K562 (cell line): ENCODE measurements around the gene IL11. TPM values are rescaled to one million over a fixed set of nuclear protein-coding genes. Genes with fewer than 3 reads are reported as not detected.

ENCODE experiments used
- BHLHE40 ChIP-seq: IDR thresholded peaks from 2 replicates; pipeline ENCODE4 v1.6.1; 2011; ENCODE audit warnings: low read length, improper control_type of control experiment
- CEBPB ChIP-seq: fragments of 450-650 bp; IDR thresholded peaks from 2 replicates; pipeline ENCODE4 v1.6.1; 2016; ENCODE audit warnings: missing genetic modification characterization, missing compliant biosample characterization
- FUS ChIP-seq: fragments of 200-400 bp; formaldehyde crosslinking; optimal IDR thresholded peaks from 2 replicates; pipeline ENCODE3; 2017; ENCODE audit warnings: low read depth, low read length
- GABPB2 ChIP-seq: fragments of 250-450 bp; sonication (Bioruptor Pico); conservative IDR thresholded peaks from 2 replicates; pipeline ENCODE4 v1.5.1; 2021; ENCODE audit warnings: mild to moderate bottlenecking
- MTA1 ChIP-seq: fragments of 450-650 bp; IDR thresholded peaks from 2 replicates; pipeline ENCODE4 v1.6.1; 2017; ENCODE audit warnings: borderline replicate concordance
- NR4A1 ChIP-seq, 2 experiments: fragments of 250-450 bp in 1 of 2; fragments of 450-650 bp in 1 of 2; sonication (Bioruptor Pico) in 1 of 2; IDR thresholded peaks; 2 replicates each; pipeline versions ENCODE4 v1.4.0 to v1.6.1; 2016 to 2020; ENCODE audit warnings: mild to moderate bottlenecking in 2 of 2, missing compliant biosample characterization in 1 of 2, missing genetic modification characterization in 1 of 2, moderate library complexity in 1 of 2
- POU5F1 ChIP-seq: fragments of 150-350 bp; IDR thresholded peaks from 2 replicates; pipeline ENCODE4 v1.6.1; 2014; ENCODE audit warnings: borderline replicate concordance, low read length, low read depth, mild to moderate bottlenecking; ENCODE audit not compliant: partially characterized antibody
- ZNF316 ChIP-seq: fragments of 450-650 bp; IDR thresholded peaks from 2 replicates; pipeline ENCODE4 v1.6.1; 2016
- ZNF586 ChIP-seq: fragments of 450-650 bp; formaldehyde crosslinking; conservative IDR thresholded peaks from 2 replicates; pipeline ENCODE4 v1.4.0; 2020; ENCODE audit warnings: mild to moderate bottlenecking, moderate library complexity
- polyA plus RNA-seq, 8 experiments: library from polyadenylated mRNA; depleted of rRNA in 4 of 8; stranded (reverse) in 5 of 8; unstranded in 3 of 8; fragments of >200 nt; fragmentation: Nextera tagmentation in 2 of 8; fragmentation: Illumina TruSeq in 1 of 8; extraction: Ambion mirVana in 2 of 8; extraction: Trizol in 1 of 8; gene quantifications; 2 replicates each; pipeline versions ENCODE4 v1.2.1 to v1.2.3, GENCODE V29; 2011 to 2014; ENCODE audit warnings: inconsistent platforms in 1 of 8, missing spikeins in 1 of 8
- total RNA-seq, 7 experiments: library from RNA; depleted of rRNA in 6 of 7; stranded (reverse); fragments of >200 nt in 6 of 7; fragmentation: Illumina TruSeq in 2 of 7; extraction: Trizol in 2 of 7; gene quantifications; 2 replicates each; pipeline versions ENCODE4 v1.2.1 to v1.2.3, GENCODE V29; 2011 to 2021; ENCODE audit warnings: low replicate concordance in 1 of 7
- TF ChIP-seq, protein P1 (sequence below): fragments of 200-800 bp; sonication (Bioruptor generic); IDR thresholded peaks from 2 replicates; pipeline ENCODE4 v1.6.1; 2016; ENCODE audit warnings: missing genetic modification characterization, missing compliant biosample characterization
- TF ChIP-seq, protein P2 (sequence below): fragments of 250-450 bp; sonication (Bioruptor Pico); IDR thresholded peaks from 2 replicates; pipeline ENCODE4 v1.8.0; 2022; ENCODE audit warnings: inconsistent platforms
- TF ChIP-seq, protein P3 (sequence below): sonication (generic); IDR thresholded peaks from 2 replicates; pipeline ENCODE4 v1.6.1; 2016
- TF ChIP-seq, protein P4 (sequence below), 2 experiments: fragments of 450-650 bp; IDR thresholded peaks; 2 replicates each; pipeline ENCODE4 v1.6.1; 2016
- TF ChIP-seq, protein P5 (sequence below): fragments of 250-450 bp; sonication (Bioruptor Pico); IDR thresholded peaks from 2 replicates; pipeline ENCODE4 v1.5.0; 2021; ENCODE audit warnings: mild to moderate bottlenecking, moderate library complexity

The IL11 gene
- total and polyA plus RNA-seq, 9 of the 15 experiments (the other 6 are each of a cell fraction or from before 2014, with no cell fraction given), result 0.04 to 0.42 (median 0.06) TPM; not detected in 6

DNA sequence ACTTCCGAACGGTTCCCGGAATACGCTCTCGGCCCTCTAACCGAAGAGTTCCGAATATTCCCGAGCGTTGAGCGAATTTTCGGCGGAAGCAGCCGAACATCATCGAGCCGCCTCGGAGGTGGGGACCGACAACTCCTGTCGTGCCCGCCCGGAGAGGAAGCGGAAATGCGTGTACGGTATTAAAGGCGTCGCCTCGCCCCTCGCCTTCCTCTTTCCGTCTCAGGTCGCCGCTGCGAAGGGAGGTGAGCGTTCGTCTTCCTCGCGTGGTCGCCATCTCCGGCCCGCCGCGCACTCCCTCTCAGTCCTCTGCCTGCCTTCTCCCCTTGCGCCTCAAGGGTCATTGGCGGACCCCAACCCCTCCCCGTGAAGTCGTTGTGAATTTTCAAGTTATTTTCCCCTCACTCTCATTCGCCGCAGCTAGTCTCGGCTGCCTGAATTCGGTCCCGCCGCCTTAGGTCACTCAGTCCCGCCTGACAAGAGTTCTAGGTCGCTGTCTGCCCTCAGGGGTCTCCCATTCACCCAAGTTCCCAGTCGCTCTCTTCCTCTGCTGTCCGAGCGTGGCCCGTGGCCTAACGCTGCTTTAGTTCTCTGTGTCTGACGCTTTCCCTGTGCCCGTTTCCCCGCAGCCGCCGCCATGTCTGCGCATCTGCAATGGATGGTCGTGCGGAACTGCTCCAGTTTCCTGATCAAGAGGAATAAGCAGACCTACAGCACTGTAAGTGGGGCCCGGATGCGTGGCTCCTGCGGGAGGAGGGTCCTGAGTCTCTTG, 15.6 kb upstream of the IL11 start, which contains the start of gene RPL28 (continued):
- TF ChIP-seq, protein P1, sequence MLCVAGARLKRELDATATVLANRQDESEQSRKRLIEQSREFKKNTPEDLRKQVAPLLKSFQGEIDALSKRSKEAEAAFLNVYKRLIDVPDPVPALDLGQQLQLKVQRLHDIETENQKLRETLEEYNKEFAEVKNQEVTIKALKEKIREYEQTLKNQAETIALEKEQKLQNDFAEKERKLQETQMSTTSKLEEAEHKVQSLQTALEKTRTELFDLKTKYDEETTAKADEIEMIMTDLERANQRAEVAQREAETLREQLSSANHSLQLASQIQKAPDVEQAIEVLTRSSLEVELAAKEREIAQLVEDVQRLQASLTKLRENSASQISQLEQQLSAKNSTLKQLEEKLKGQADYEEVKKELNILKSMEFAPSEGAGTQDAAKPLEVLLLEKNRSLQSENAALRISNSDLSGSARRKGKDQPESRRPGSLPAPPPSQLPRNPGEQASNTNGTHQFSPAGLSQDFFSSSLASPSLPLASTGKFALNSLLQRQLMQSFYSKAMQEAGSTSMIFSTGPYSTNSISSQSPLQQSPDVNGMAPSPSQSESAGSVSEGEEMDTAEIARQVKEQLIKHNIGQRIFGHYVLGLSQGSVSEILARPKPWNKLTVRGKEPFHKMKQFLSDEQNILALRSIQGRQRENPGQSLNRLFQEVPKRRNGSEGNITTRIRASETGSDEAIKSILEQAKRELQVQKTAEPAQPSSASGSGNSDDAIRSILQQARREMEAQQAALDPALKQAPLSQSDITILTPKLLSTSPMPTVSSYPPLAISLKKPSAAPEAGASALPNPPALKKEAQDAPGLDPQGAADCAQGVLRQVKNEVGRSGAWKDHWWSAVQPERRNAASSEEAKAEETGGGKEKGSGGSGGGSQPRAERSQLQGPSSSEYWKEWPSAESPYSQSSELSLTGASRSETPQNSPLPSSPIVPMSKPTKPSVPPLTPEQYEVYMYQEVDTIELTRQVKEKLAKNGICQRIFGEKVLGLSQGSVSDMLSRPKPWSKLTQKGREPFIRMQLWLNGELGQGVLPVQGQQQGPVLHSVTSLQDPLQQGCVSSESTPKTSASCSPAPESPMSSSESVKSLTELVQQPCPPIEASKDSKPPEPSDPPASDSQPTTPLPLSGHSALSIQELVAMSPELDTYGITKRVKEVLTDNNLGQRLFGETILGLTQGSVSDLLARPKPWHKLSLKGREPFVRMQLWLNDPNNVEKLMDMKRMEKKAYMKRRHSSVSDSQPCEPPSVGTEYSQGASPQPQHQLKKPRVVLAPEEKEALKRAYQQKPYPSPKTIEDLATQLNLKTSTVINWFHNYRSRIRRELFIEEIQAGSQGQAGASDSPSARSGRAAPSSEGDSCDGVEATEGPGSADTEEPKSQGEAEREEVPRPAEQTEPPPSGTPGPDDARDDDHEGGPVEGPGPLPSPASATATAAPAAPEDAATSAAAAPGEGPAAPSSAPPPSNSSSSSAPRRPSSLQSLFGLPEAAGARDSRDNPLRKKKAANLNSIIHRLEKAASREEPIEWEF (CRISPR knock-in tag), result no peak
- TF ChIP-seq NR4A1 (CRISPR knock-in tag; IDR thresholded peaks at IDR 0.05), result 0 out of 2 replicates have a peak, but pooled peaks have one; percentile 19
- TF ChIP-seq NR4A1 (tag; IDR thresholded peaks at IDR 0.05), result no peak
- no peak for TF ChIP-seq CEBPB (tag)
- TF ChIP-seq, protein P2, sequence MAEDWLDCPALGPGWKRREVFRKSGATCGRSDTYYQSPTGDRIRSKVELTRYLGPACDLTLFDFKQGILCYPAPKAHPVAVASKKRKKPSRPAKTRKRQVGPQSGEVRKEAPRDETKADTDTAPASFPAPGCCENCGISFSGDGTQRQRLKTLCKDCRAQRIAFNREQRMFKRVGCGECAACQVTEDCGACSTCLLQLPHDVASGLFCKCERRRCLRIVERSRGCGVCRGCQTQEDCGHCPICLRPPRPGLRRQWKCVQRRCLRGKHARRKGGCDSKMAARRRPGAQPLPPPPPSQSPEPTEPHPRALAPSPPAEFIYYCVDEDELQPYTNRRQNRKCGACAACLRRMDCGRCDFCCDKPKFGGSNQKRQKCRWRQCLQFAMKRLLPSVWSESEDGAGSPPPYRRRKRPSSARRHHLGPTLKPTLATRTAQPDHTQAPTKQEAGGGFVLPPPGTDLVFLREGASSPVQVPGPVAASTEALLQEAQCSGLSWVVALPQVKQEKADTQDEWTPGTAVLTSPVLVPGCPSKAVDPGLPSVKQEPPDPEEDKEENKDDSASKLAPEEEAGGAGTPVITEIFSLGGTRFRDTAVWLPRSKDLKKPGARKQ (CRISPR knock-in tag), result no peak
- TF ChIP-seq, protein P3, sequence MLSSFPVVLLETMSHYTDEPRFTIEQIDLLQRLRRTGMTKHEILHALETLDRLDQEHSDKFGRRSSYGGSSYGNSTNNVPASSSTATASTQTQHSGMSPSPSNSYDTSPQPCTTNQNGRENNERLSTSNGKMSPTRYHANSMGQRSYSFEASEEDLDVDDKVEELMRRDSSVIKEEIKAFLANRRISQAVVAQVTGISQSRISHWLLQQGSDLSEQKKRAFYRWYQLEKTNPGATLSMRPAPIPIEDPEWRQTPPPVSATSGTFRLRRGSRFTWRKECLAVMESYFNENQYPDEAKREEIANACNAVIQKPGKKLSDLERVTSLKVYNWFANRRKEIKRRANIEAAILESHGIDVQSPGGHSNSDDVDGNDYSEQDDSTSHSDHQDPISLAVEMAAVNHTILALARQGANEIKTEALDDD, result no peak
- TF ChIP-seq, protein P4, sequence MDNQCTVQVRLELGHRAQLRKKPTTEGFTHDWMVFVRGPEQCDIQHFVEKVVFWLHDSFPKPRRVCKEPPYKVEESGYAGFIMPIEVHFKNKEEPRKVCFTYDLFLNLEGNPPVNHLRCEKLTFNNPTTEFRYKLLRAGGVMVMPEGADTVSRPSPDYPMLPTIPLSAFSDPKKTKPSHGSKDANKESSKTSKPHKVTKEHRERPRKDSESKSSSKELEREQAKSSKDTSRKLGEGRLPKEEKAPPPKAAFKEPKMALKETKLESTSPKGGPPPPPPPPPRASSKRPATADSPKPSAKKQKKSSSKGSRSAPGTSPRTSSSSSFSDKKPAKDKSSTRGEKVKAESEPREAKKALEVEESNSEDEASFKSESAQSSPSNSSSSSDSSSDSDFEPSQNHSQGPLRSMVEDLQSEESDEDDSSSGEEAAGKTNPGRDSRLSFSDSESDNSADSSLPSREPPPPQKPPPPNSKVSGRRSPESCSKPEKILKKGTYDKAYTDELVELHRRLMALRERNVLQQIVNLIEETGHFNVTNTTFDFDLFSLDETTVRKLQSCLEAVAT (IDR thresholded peaks at IDR 0.05), result peak; percentile 84 to 86; a peak in 3 of 4 replicates
- TF ChIP-seq ZNF586, result no peak
- no peak for TF ChIP-seq GABPB2
- no peak for TF ChIP-seq POU5F1
- no peak for TF ChIP-seq FUS
- TF ChIP-seq MTA1, result no peak
- TF ChIP-seq ZNF316, result no peak
- no peak for TF ChIP-seq BHLHE40
- TF ChIP-seq, protein P5, sequence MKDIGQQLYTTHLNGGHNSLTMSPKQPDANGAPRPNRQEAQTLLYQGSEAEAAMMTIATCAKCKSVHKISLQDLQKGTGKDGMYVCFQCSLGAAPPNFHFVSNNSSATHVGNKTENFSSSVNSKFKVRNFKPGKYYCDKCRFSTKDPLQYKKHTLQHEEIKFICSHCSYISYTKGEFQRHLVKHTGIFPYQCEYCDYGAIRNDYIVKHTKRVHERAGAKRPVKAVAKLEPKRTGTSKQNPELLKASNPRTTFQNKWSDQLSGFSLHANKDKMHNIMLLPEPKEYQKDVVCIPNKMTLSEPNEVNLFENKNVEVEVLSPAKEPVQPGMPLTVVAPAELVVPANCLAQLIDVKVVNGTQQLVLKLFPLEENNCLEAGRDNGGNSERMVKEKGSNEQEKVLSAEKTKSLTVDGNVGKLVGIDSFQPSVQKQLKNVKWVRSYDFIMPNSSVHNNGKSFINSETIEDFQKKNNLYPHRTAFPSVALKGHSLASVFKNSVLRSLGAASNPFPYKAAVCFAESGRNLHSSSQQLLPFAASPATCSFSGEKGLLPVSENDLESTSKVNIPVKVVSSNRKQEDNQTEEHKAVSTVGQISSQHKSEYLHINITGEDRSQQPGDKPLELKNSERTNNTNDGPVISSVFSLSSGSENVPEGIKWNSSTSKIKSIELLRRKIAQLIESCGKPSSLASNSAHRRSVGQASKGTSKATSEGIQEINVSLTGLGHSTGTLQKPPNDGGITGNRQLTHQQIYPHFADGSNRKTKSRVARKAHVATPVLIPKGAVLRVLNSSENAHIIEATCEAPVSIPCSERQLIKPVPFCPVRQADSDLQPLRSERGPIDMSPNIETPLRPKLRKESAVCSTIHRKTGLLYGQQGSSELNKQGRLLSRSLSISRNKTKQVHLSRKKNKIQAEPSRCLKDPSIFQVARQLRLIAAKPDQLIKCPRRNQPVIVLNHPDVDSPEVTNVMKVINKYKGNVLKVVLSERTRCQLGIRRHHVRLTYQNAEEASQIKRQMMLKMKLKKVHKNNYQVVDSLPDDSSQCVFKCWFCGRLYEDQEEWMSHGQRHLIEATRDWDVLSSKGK (CRISPR knock-in tag), result no peak
